ENCODE results near the gene TCTN2.

DNA sequence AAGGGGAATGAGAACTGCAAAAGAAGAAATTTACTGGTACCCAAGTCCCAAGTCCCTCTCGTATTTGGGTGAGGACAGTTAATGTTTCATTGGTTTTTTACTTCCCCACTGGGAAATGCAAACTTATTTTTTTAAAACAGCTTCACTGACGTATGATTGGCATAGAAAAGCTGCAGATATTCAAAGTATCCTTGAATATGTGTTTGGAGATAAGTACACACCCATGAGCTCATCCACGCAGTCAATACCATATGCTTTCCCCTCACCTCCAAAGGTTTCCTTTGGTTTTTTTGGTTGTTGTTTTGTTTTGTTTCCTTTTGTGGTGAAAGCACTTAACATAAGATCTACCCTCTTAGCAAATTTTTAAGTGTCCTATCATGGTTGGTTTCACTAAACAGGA lies 13.1 kb downstream of the TCTN2 start:
- TF ChIP-seq, protein P1, sequence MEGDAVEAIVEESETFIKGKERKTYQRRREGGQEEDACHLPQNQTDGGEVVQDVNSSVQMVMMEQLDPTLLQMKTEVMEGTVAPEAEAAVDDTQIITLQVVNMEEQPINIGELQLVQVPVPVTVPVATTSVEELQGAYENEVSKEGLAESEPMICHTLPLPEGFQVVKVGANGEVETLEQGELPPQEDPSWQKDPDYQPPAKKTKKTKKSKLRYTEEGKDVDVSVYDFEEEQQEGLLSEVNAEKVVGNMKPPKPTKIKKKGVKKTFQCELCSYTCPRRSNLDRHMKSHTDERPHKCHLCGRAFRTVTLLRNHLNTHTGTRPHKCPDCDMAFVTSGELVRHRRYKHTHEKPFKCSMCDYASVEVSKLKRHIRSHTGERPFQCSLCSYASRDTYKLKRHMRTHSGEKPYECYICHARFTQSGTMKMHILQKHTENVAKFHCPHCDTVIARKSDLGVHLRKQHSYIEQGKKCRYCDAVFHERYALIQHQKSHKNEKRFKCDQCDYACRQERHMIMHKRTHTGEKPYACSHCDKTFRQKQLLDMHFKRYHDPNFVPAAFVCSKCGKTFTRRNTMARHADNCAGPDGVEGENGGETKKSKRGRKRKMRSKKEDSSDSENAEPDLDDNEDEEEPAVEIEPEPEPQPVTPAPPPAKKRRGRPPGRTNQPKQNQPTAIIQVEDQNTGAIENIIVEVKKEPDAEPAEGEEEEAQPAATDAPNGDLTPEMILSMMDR (IDR thresholded peaks at IDR 0.05) = no peak
- TF ChIP-seq POLR2AphosphoS5 (IDR thresholded peaks at IDR 0.05; ENCODE audit: low read depth, low read length) (no peak), REST (IDR thresholded peaks at IDR 0.05; ENCODE audit: insufficient read depth in 1 of 2, low read depth in 2 of 2, low read length in 1 of 2) (no peak), TCF7L2 (IDR thresholded peaks at IDR 0.05; ENCODE audit: low read depth, low read length) (no peak)
